SH-SY5Y (cell line): ENCODE measurements around the gene LSM7.

Experiments
- GATA2 ChIP-seq: IDR thresholded peaks from 2 replicates; pipeline ENCODE4 v1.6.1; 2011; ENCODE audit warnings: mild to moderate bottlenecking, low read depth, low read length
- GATA3 ChIP-seq: IDR thresholded peaks from 2 replicates; pipeline ENCODE4 v1.6.1; 2011; ENCODE audit warnings: low read depth, mild to moderate bottlenecking, low read length, moderate library complexity

- TF ChIP-seq GATA2 (no peak), GATA3 (no peak)
Observed at GRCh38 chr19:2355168-2356035, 27.0 kb upstream of the LSM7 start.
